ENCODE data around the gene ADNP2. TPM values are rescaled to one million over a fixed set of nuclear protein-coding genes. Genes with fewer than 3 reads are reported as not detected.

The ADNP2 gene
- total and polyA plus RNA-seq, 2 donors (not counting 3 experiments of a cell fraction or from before 2014, with no cell fraction given): 10.2 to 20.6 TPM

- no peaks in the 10 kb centered on the region for H3K4me1 ChIP-seq (ENCODE audit: control insufficient read depth, extremely low read depth, insufficient read depth, low read length)
- POLR2A ChIA-PET: no interaction called here
- H3K36me3 ChIP-seq (ENCODE audit: control insufficient read depth in 2 of 2, extremely low read depth in 1 of 2, insufficient read depth in 2 of 2, low read length in 2 of 2): no peaks in the 10 kb centered on the region
- no peak overlapping the region for H3K9ac ChIP-seq (replicated peaks; ENCODE audit: extremely low read depth, insufficient read depth, low read length)
- DNase-seq (ENCODE audit: low read depth, low spot score) (no peak), FAIRE-seq (no peak)
- intact Hi-C loops (cut with micrococcal nuclease) (no loop called here), dilution Hi-C loops (cut with MboI; ENCODE audit: extremely low pct_ligation_motif_present, low sequenced_read_pairs) (no loop called here)
- H3K4me2 ChIP-seq (ENCODE audit: insufficient read depth, low read length): no peak overlapping the region
- no peaks in the 10 kb centered on the region for H4K20me1 ChIP-seq (replicated peaks; ENCODE audit: control insufficient read depth, extremely low read depth, insufficient read depth, low read length)
- no peaks in the 10 kb centered on the region for H3K9me1 ChIP-seq (replicated peaks; ENCODE audit: control insufficient read depth, extremely low read depth, insufficient read depth, low read length)
- no peaks in the 10 kb centered on the region for H3K79me2 ChIP-seq (ENCODE audit: control insufficient read depth, insufficient read depth, low read length)
- CTCF ChIA-PET: no interaction called here
- no peaks in the 10 kb centered on the region for H3K27me3 ChIP-seq (ENCODE audit: control insufficient read depth in 2 of 2, insufficient read depth in 2 of 2, low read length in 2 of 2)
- no peak overlapping the region for H3K4me3 ChIP-seq (replicated peaks in 1 of 3; ENCODE audit: insufficient read depth in 1 of 3, low read depth in 1 of 3, low read length in 3 of 3)
- no TSS peak for BruUV-seq (replicated peaks)
- H2AFZ ChIP-seq (ENCODE audit: low read depth, low read length): no peak overlapping the region
- no peak for TF ChIP-seq EZH2 (IDR thresholded peaks at IDR 0.05; ENCODE audit: borderline replicate concordance, low read depth, low read length, severe bottlenecking)
- TF ChIP-seq JUN (IDR thresholded peaks at IDR 0.05; ENCODE audit: borderline replicate concordance, insufficient read depth, insufficient read length, low read depth): no peak
- no peak for TF ChIP-seq GATA2 (IDR thresholded peaks at IDR 0.05; ENCODE audit: insufficient read depth, insufficient read length, low read depth, low read length)
- no peak for TF ChIP-seq POLR2A (IDR thresholded peaks at IDR 0.05; ENCODE audit: low read depth, low read length)
- TF ChIP-seq CTCF (IDR thresholded peaks at IDR 0.05; ENCODE audit: extremely low read depth in 1 of 2, insufficient read depth in 1 of 2, low read depth in 1 of 2, low read length in 2 of 2): no peak
- TF ChIP-seq MAX (IDR thresholded peaks at IDR 0.05; ENCODE audit: insufficient read depth, insufficient read length): no peak
- TF ChIP-seq FOS (IDR thresholded peaks at IDR 0.05; ENCODE audit: borderline replicate concordance, insufficient read depth, low read length): no peak
- no peak for TF ChIP-seq POLR2AphosphoS5 (IDR thresholded peaks at IDR 0.05; ENCODE audit: insufficient read depth, low read depth, low read length)
- TF ChIP-seq MYC (IDR thresholded peaks at IDR 0.05; ENCODE audit: low read depth, low read length): no peak
- no peaks in the 10 kb centered on the region for H3K9me3 ChIP-seq (replicated peaks; ENCODE audit: control insufficient read depth, insufficient read depth, low read length)
- no peak overlapping the region for H3K27ac ChIP-seq (ENCODE audit: insufficient read depth, low read depth, low read length)
Measured at GRCh38 chr18:80166725-80167124, 57.7 kb downstream of the ADNP2 start.
